Measurements from ENCODE around the gene FGD5.
"Not testable (repeated sequence)": the region's sequence is repeated elsewhere in the genome, so short reads cannot be mapped to it uniquely, and the experiment has no call there.

Gene FGD5

GRCh38 chr3:14806641-14807263 lies 12.0 kb upstream of the FGD5 start:
- no peak for DNase-seq

GRCh38 chr3:14808025-14808424 lies 10.7 kb upstream of the FGD5 start:
- DNase-seq, result no peak

GRCh38 chr3:14808502-14809266 lies 10.1 kb upstream of the FGD5 start:
- DNase-seq, result no peak

GRCh38 chr3:14809611-14810010 lies 9.2 kb upstream of the FGD5 start:
- not testable (repeated sequence) for DNase-seq

GRCh38 chr3:14810070-14810791 lies 8.5 kb upstream of the FGD5 start:
- no peak for DNase-seq

- no peak for DNase-seq
These were observed 7.7 kb upstream of the FGD5 start for GRCh38 chr3:14810801-14811661.

- no peak for DNase-seq
These were observed 7.1 kb upstream of the FGD5 start for GRCh38 chr3:14811684-14812083.

GRCh38 chr3:14812196-14812790 lies 6.5 kb upstream of the FGD5 start:
- DNase-seq, result no peak

- DNase-seq, result no peak
These were observed 4.3 kb upstream of the FGD5 start for GRCh38 chr3:14814411-14814871.

GRCh38 chr3:14816359-14816758 lies 2.4 kb upstream of the FGD5 start:
- no peak for DNase-seq

GRCh38 chr3:14819671-14820070 lies 909 bp downstream of the FGD5 start:
- no peak for DNase-seq

- DNase-seq, result no peak
These were observed 1.4 kb downstream of the FGD5 start for GRCh38 chr3:14820156-14820555.

- no peak for DNase-seq
These were observed 2.4 kb downstream of the FGD5 start for GRCh38 chr3:14821151-14821550.

GRCh38 chr3:14822134-14822533 lies 3.4 kb downstream of the FGD5 start:
- DNase-seq, result no peak

GRCh38 chr3:14822670-14823390 lies 4.1 kb downstream of the FGD5 start:
- DNase-seq, result no peak

GRCh38 chr3:14823393-14823792 lies 4.6 kb downstream of the FGD5 start:
- no peak for DNase-seq

- DNase-seq, result no peak
These were observed 5.3 kb downstream of the FGD5 start for GRCh38 chr3:14823910-14824629.

- no peak for DNase-seq
These were observed 5.9 kb downstream of the FGD5 start for GRCh38 chr3:14824646-14825045.

GRCh38 chr3:14826069-14826468 lies 7.3 kb downstream of the FGD5 start:
- no peak for DNase-seq

- no peak for DNase-seq
These were observed 9.0 kb downstream of the FGD5 start for GRCh38 chr3:14827776-14828175.

- DNase-seq, result no peak
These were observed 11.0 kb downstream of the FGD5 start for GRCh38 chr3:14829811-14830210.
